ENCODE measurements around the gene H1-8.

H1-8 gene

DNA sequence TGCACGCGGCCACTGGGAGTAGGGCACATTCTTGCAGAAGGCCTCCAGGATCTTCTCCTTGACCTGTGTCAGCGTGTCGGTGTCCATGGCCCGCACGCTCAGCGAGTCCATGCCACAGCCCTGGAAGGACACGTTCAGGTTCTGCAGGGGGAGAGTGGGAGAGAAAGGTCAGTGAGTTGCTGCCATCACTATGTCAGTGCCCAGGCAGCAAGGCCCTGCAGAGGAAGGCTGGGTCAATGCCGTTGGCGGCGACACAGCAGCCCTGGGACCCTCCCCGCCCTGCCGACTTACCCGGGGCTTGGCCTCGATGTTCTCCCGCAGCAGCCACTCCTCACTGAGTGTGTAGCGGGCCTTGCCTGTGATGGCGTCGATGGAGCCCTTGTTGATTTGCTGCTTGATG is 19.8 kb downstream of the H1-8 start:
- Histone ChIP-seq H3K4me1 (ENCODE audit: control insufficient read depth, insufficient read depth, low read length, unreplicated experiment) (peaks cover 54% of the 10 kb centered on the region), H3K36me3 (ENCODE audit: insufficient read depth, low read length) (peaks cover 6% of the 10 kb centered on the region; the same call in 1 of the 2 replicates), H3K79me2 (ENCODE audit: control insufficient read depth, insufficient read depth, low read length, unreplicated experiment) (no peaks in the 10 kb centered on the region), H3K27me3 (ENCODE audit: insufficient read depth, low read length) (no peaks in the 10 kb centered on the region), H3K4me3 (ENCODE audit: low read depth, low read length) (no peak overlapping the region), H3K27ac (ENCODE audit: low read depth, low read length) (no peak overlapping the region), H2AFZ (ENCODE audit: low read length, unreplicated experiment) (no peak overlapping the region)

DNA sequence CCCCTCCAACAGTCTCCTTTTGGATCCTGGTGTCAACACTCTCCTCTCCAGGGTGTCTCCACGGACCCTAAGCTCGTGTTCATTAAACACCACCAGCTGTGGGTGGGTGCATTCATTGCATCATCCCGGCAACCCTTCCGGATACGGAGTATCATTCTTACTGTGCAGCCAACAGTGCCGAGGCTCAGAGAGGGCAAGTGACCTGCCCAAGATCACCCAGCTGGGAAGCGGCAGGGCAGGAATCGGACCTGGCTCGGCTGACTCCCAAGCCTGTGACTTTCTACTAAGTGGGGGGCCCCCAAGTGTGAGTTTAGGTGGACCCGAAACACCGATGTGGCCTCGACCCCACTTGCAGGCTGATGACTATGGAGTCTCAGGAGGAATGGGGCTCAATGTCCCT is 20.4 kb downstream of the H1-8 start:
- Histone ChIP-seq H2AFZ (ENCODE audit: low read length, unreplicated experiment) (no peak overlapping the region), H3K36me3 (ENCODE audit: insufficient read depth, low read length) (peaks cover under 1% of the 10 kb centered on the region; the same call in 1 of the 2 replicates), H3K4me3 (ENCODE audit: low read depth, low read length) (no peak overlapping the region), H3K27ac (ENCODE audit: low read depth, low read length) (no peak overlapping the region), H3K4me1 (ENCODE audit: control insufficient read depth, insufficient read depth, low read length, unreplicated experiment) (peaks cover 48% of the 10 kb centered on the region), H3K79me2 (ENCODE audit: control insufficient read depth, insufficient read depth, low read length, unreplicated experiment) (no peaks in the 10 kb centered on the region), H3K27me3 (ENCODE audit: insufficient read depth, low read length) (no peaks in the 10 kb centered on the region)

DNA sequence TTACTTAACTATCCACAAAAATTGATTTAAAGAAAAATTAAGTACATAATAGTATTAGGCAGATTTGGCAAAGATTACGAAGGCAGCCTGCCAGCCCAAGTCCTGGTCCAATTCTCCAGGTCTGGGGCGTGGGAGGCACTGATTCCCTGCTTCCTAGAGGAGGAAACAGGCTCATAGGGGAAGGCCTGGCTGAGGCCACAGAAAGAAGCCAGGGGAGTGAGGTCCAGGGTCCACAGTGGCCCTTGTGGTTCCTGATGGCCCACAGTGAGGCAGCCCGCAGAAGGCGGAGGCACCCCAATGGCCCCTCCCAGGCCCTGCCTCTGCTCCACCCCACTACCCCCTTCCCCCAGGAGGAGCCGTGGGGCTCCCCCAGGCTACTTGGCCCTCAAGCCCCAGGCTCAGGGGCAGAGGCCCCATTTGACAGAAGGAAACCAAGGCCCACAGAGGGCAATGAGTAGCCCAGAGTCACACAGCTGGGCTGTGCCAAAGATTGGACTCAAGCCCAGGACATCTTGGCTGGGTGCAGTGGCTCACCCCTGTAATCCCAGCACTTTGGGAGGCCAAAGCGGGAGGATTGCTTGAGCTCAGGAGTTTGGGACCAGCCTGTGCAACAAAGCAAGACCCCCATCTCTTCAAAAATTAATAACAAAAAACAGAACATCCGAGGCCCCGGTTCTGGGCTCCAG is 21.0 kb downstream of the H1-8 start:
- Histone ChIP-seq H3K4me3 (ENCODE audit: low read depth, low read length) (no peak overlapping the region), H3K36me3 (ENCODE audit: insufficient read depth, low read length) (no peaks in the 10 kb centered on the region; the same call in 1 of the 2 replicates), H3K27me3 (ENCODE audit: insufficient read depth, low read length) (no peaks in the 10 kb centered on the region), H2AFZ (ENCODE audit: low read length, unreplicated experiment) (no peak overlapping the region), H3K79me2 (ENCODE audit: control insufficient read depth, insufficient read depth, low read length, unreplicated experiment) (no peaks in the 10 kb centered on the region), H3K4me1 (ENCODE audit: control insufficient read depth, insufficient read depth, low read length, unreplicated experiment) (peaks cover 42% of the 10 kb centered on the region), H3K27ac (ENCODE audit: low read depth, low read length) (no peak overlapping the region)

DNA sequence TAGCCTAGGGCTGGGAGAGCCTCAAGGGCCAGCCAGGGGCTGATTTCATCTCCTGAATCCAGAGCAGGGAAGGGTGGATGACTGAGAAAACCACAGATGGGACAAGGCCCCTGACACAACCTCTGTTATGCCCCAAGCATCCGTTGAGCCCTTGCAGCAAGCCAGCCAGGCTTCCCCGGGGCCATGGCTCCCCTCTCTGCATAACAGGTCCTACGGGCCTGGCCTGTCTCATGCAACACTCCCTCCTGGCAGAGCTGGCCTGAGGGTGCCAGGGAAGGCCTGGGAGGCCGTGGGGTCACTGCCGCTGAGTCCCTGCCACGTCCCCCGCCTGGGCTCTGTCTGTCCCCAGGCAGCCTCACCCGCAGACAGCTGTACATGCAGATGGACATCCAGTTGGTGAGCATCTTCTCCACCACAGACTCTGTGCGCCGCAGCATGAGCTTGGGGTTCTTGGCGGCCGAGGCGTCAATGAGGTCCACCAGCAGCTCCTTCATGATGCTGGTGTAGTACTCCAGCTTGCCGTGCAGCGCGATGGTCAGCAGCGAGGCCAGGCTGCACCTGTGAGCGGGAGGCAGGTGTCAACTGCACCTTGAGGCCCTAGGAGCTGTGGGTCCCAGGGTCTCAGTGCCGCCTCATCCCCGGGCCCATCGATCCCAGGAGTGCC is 22.1 kb downstream of the H1-8 start:
- Histone ChIP-seq H2AFZ (ENCODE audit: low read length, unreplicated experiment) (no peak overlapping the region), H3K27me3 (ENCODE audit: insufficient read depth, low read length) (no peaks in the 10 kb centered on the region), H3K27ac (ENCODE audit: low read depth, low read length) (no peak overlapping the region), H3K4me3 (ENCODE audit: low read depth, low read length) (no peak overlapping the region), H3K4me1 (ENCODE audit: control insufficient read depth, insufficient read depth, low read length, unreplicated experiment) (peaks cover 30% of the 10 kb centered on the region), H3K36me3 (ENCODE audit: insufficient read depth, low read length) (peaks cover 5% of the 10 kb centered on the region; the same call in 1 of the 2 replicates), H3K79me2 (ENCODE audit: control insufficient read depth, insufficient read depth, low read length, unreplicated experiment) (no peaks in the 10 kb centered on the region)

- Histone ChIP-seq H3K79me2 (ENCODE audit: control insufficient read depth, insufficient read depth, low read length, unreplicated experiment) (no peaks in the 10 kb centered on the region), H2AFZ (ENCODE audit: low read length, unreplicated experiment) (no peak overlapping the region), H3K27ac (ENCODE audit: low read depth, low read length) (no peak overlapping the region), H3K4me1 (ENCODE audit: control insufficient read depth, insufficient read depth, low read length, unreplicated experiment) (peaks cover 23% of the 10 kb centered on the region), H3K4me3 (ENCODE audit: low read depth, low read length) (no peak overlapping the region), H3K36me3 (ENCODE audit: insufficient read depth, low read length) (peaks cover 5% of the 10 kb centered on the region; the same call in 1 of the 2 replicates), H3K27me3 (ENCODE audit: insufficient read depth, low read length) (no peaks in the 10 kb centered on the region)
These were observed 22.9 kb downstream of the H1-8 start for GRCh38 chr3:129565902-129566301.

DNA sequence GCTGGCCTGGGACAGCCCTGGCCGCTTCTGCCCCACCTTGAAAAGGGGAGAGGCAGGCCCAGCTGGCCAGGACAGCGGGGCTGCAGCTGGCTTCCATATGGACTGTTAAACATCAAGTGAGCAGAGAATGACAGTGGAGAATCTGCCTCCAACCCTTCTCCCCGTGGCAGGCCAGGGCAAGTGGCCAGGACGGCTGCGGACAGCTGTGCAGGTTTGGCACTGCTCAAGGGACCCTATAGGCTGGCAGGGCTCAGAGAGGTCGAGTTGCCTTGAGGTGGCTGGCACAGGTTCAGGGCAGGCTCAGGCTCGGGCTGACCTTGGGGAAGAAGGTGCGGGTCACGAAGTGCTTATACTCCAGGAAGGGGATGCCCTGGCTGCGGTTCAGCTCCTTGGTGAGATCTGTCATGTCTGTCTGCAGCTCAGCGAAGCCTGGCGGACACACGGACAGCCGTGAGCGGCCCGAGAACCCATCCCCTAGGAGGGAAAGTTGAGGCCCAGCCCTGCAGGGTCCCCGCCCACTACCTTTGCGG is 24.3 kb downstream of the H1-8 start:
- Histone ChIP-seq H3K4me1 (ENCODE audit: control insufficient read depth, insufficient read depth, low read length, unreplicated experiment) (peaks cover 10% of the 10 kb centered on the region), H2AFZ (ENCODE audit: low read length, unreplicated experiment) (no peak overlapping the region), H3K36me3 (ENCODE audit: insufficient read depth, low read length) (peaks cover 5% of the 10 kb centered on the region; the same call in 1 of the 2 replicates), H3K79me2 (ENCODE audit: control insufficient read depth, insufficient read depth, low read length, unreplicated experiment) (no peaks in the 10 kb centered on the region), H3K27me3 (ENCODE audit: insufficient read depth, low read length) (no peaks in the 10 kb centered on the region), H3K27ac (ENCODE audit: low read depth, low read length) (no peak overlapping the region), H3K4me3 (ENCODE audit: low read depth, low read length) (no peak overlapping the region)

DNA sequence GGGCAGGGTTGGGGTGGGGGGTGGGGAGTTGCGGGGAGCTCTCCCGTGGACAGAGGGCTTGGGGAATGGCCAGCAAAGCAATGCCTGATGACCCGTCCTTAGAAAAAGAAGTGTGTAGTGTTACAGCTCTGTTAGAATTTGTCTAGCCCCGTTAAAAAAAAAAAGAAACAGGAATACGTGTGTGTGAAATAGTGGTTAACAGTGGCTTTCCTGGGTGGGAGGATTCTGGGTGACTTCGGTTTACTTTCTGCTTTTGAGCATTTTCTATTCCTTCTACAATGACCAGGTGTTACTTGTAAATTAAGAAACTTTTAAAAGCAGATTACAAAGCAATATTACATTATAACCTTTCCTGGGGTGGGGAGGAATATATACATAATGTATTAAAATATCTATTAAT is 25.0 kb downstream of the H1-8 start:
- Histone ChIP-seq H2AFZ (ENCODE audit: low read length, unreplicated experiment) (no peak overlapping the region), H3K79me2 (ENCODE audit: control insufficient read depth, insufficient read depth, low read length, unreplicated experiment) (no peaks in the 10 kb centered on the region), H3K27ac (ENCODE audit: low read depth, low read length) (no peak overlapping the region), H3K4me1 (ENCODE audit: control insufficient read depth, insufficient read depth, low read length, unreplicated experiment) (peaks cover 10% of the 10 kb centered on the region), H3K27me3 (ENCODE audit: insufficient read depth, low read length) (no peaks in the 10 kb centered on the region), H3K4me3 (ENCODE audit: low read depth, low read length) (no peak overlapping the region), H3K36me3 (ENCODE audit: insufficient read depth, low read length) (0 out of 2 replicates have a peak, but pooled peaks cover 5% of the 10 kb centered on the region)

GRCh38 chr3:129569856-129570255 is 26.9 kb downstream of the H1-8 start:
- Histone ChIP-seq H3K27me3 (ENCODE audit: insufficient read depth, low read length) (no peaks in the 10 kb centered on the region), H3K4me3 (ENCODE audit: low read depth, low read length) (no peak overlapping the region), H3K79me2 (ENCODE audit: control insufficient read depth, insufficient read depth, low read length, unreplicated experiment) (no peaks in the 10 kb centered on the region), H3K36me3 (ENCODE audit: insufficient read depth, low read length) (0 out of 2 replicates have a peak, but pooled peaks cover 5% of the 10 kb centered on the region), H3K27ac (ENCODE audit: low read depth, low read length) (no peak overlapping the region), H3K4me1 (ENCODE audit: control insufficient read depth, insufficient read depth, low read length, unreplicated experiment) (no peaks in the 10 kb centered on the region), H2AFZ (ENCODE audit: low read length, unreplicated experiment) (no peak overlapping the region)

- H3K27ac ChIP-seq (ENCODE audit: low read depth, low read length), result no peak overlapping the region
- no peaks in the 10 kb centered on the region for H3K27me3 ChIP-seq (ENCODE audit: insufficient read depth, low read length)
- H3K79me2 ChIP-seq (ENCODE audit: control insufficient read depth, insufficient read depth, low read length, unreplicated experiment), result no peaks in the 10 kb centered on the region
- H3K4me1 ChIP-seq (ENCODE audit: control insufficient read depth, insufficient read depth, low read length, unreplicated experiment), result no peaks in the 10 kb centered on the region
- 0 out of 2 replicates have a peak, but pooled peaks cover 5% of the 10 kb centered on the region for H3K36me3 ChIP-seq (ENCODE audit: insufficient read depth, low read length)
- H2AFZ ChIP-seq (ENCODE audit: low read length, unreplicated experiment), result no peak overlapping the region
- no peak overlapping the region for H3K4me3 ChIP-seq (ENCODE audit: low read depth, low read length)
These were observed 28.9 kb downstream of the H1-8 start for GRCh38 chr3:129571605-129572547.

DNA sequence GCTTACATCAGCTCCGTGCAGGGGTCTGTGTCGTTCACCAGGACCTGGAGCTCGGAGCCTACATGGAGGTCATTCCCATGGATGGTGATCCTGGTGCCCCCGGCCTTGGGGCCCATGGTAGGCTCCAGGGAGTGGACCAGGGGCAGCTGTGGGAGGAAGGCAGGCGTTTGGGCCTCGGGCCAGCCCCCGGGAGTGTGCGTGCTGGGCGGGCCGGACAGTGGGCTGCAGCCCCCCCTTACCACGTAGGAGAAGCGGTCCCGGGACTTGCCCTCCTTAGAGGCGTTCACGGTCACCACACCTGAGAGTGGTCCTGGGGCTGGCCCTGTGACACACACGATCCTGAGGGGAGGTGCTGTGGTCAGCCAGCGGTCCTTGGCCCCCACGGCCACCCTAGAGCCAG is 29.6 kb downstream of the H1-8 start:
- Histone ChIP-seq H3K79me2 (ENCODE audit: control insufficient read depth, insufficient read depth, low read length, unreplicated experiment) (no peaks in the 10 kb centered on the region), H3K27ac (ENCODE audit: low read depth, low read length) (no peak overlapping the region), H3K36me3 (ENCODE audit: insufficient read depth, low read length) (0 out of 2 replicates have a peak, but pooled peaks cover 5% of the 10 kb centered on the region), H2AFZ (ENCODE audit: low read length, unreplicated experiment) (no peak overlapping the region), H3K27me3 (ENCODE audit: insufficient read depth, low read length) (no peaks in the 10 kb centered on the region), H3K4me3 (ENCODE audit: low read depth, low read length) (no peak overlapping the region), H3K4me1 (ENCODE audit: control insufficient read depth, insufficient read depth, low read length, unreplicated experiment) (no peaks in the 10 kb centered on the region)
